DMS 273 treated with DMSO at 0.1 percent for 48 hours (cell line): ENCODE measurements around the gene BLOC1S1.
"Not testable (repeated sequence)": the region's sequence is repeated elsewhere in the genome, so short reads cannot be mapped to it uniquely, and the experiment has no call there.

Experiments used
- DNase-seq: peaks from one replicate; lab custom pipeline; 2025; lab: John Stamatoyannopoulos, UW

Gene BLOC1S1

GRCh38 chr12:55745361-55746173 is 29.7 kb downstream of the BLOC1S1 start:
- no peak for DNase-seq

GRCh38 chr12:55746174-55746912 is 30.5 kb downstream of the BLOC1S1 start:
- DNase-seq = no peak

GRCh38 chr12:55746913-55747231 is 31.0 kb downstream of the BLOC1S1 start:
- no peak for DNase-seq

- DNase-seq = no peak
Observed at GRCh38 chr12:55748230-55748993, 32.6 kb downstream of the BLOC1S1 start.

- no peak for DNase-seq
Observed at GRCh38 chr12:55755246-55755645, 39.4 kb downstream of the BLOC1S1 start.

- no peak for DNase-seq
Observed at GRCh38 chr12:55757701-55758100, 41.9 kb downstream of the BLOC1S1 start.

GRCh38 chr12:55758575-55758974 is 42.7 kb downstream of the BLOC1S1 start:
- not testable (repeated sequence) for DNase-seq

- DNase-seq = no peak
Observed at GRCh38 chr12:55760663-55761062, 44.8 kb downstream of the BLOC1S1 start.

GRCh38 chr12:55762646-55763045 is 46.8 kb downstream of the BLOC1S1 start:
- DNase-seq = no peak

- DNase-seq = no peak
Observed at GRCh38 chr12:55765736-55766290, 50.0 kb downstream of the BLOC1S1 start.

GRCh38 chr12:55767156-55767555 is 51.3 kb downstream of the BLOC1S1 start:
- no peak for DNase-seq
